ENCODE results near the gene PRR7.
A peak's percentile ranks its signal among the peaks of the same experiment; 100 is the strongest.

PRR7 gene

DNA sequence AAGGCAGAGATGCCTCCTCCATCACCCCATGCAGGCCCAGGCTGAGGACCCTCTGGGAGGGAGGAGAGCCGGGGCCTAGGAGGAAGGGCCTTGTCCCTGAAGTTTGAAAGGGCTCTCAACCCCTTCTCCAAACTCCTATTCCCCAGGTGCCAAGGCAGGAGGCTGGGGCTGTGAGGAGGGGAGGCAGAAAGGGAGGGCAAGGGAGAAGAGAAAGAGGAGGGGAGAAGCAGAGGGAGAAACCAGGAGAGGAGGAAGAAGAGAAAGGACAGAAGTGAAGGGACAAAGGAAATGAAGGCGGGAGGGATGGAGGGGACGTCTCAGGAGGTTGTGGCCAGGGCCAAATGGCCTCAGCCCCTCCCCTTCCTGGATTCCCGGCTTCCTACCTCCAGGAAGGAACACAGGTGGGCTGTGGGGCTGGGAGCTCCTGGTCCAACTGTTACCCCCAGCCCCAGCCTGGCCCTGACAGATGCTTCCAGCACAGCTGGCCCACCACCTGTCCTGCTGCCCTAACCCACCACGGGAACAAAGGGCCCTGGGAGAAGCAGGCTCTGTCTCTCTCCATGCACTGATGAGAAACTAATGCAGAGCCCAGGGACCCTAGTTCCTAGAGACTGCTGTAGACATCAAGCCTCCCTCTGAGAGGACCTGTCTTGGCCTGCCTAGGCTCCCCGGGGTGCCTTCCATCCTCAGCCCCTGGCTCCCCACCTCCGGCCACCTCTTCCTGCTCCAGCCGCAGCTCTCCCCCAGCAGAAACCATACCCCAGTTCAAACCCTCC lies 23.3 kb downstream of the PRR7 start:
- no peak for DNase-seq (ENCODE audit: low read depth)

GRCh38 chr5:177470759-177471536 lies 24.3 kb downstream of the PRR7 start:
- no peak for DNase-seq (ENCODE audit: low read depth)

GRCh38 chr5:177471610-177472356 lies 25.2 kb downstream of the PRR7 start:
- DNase-seq (ENCODE audit: low read depth) = no peak

- DNase-seq (ENCODE audit: low read depth) = peak; percentile 18
Measured at GRCh38 chr5:177472460-177473442, 26.1 kb downstream of the PRR7 start.

- DNase-seq (ENCODE audit: low read depth) = no peak
Measured at GRCh38 chr5:177473443-177474001, 26.9 kb downstream of the PRR7 start, which contains the start of gene DBN1. Gene DBN1 (minus strand): TSS chr5:177473634. CDS start chr5:177473521, 113 bp downstream.

GRCh38 chr5:177474002-177474476 lies 27.4 kb downstream of the PRR7 start:
- no peak for DNase-seq (ENCODE audit: low read depth)

DNA sequence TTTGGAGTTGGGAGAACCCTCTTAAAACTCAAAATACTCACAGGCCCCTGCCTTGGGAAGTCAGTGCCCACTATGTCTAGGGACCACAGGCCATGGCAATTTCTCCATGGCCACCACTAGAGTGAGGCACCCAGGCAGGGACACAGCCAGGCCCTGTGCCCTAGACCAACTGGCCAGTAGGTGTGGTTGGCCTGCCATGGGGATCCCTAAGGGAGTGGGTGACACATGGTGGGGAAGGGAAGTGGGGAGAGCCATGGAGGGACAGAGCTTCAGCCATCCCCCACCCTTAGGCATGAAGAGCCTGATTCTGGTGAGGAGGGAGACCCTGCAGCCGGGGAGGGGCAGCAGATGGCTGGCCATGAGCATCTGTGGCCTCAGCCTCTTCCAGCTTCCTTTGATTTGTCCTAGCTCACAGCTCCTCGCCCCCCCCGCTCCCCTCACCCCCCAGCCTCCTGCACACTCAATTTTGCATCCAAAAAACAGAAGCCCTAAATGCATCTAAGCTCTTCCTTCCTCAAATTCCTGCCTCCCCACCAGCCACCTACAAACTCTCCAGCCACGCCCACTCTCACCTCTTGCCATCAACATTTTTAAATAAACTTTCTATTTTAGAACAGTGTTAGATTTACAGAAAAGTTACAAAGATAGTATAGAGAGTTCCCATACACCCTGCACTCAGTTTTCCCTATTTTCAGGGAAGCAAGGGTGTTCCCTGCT lies 28.4 kb downstream of the PRR7 start:
- no peak for DNase-seq (ENCODE audit: low read depth)

GRCh38 chr5:177475563-177476427 lies 29.2 kb downstream of the PRR7 start:
- DNase-seq (ENCODE audit: low read depth) = no peak

- DNase-seq (ENCODE audit: low read depth) = no peak
Measured at GRCh38 chr5:177476531-177477233, 30.1 kb downstream of the PRR7 start.

GRCh38 chr5:177477701-177478477 lies 31.3 kb downstream of the PRR7 start:
- DNase-seq (ENCODE audit: low read depth) = no peak

- no peak for DNase-seq (ENCODE audit: low read depth)
Measured at GRCh38 chr5:177478711-177479646, 32.4 kb downstream of the PRR7 start.

DNA sequence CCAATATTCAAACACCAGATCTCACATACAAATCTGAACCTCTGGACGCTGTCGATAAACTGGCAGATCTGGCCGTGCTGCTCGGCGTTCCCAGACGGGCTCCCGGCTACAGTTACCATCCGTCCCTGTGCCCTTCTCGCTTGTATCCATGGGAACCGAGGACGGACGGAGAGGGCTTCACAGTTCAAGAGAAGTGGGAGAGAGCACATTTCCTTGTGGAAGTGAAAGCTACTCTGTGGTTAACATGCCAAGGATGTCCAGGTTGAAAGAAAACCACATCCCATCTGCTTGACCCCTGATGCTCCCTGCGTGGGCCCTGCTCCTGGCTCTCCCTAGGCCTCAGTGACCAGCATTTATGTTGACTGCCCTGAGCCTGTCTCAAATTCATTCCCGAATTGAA lies 33.2 kb downstream of the PRR7 start:
- no peak for DNase-seq (ENCODE audit: low read depth)

DNA sequence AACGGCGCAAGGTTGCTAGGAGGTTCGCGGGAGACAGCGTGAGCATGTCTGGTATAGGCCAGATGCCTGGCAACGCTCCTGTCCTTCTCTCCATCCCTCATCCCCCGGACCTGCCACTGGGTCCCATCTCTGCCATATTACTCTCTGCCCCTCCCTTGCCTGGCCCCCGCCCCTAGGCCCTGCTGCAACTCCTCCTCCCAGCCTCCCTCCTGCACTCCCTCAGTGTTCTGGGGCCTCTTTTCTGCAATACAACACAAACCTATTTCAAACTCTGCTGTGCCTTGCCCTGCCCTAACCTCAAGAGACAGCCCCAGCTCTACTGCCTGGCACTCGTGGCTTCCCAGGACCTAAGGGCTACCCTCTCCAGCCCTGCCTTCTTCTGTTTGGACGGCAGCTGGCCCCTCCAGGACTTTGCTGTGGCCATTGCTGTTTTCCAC lies 35.8 kb downstream of the PRR7 start:
- no peak for DNase-seq (ENCODE audit: low read depth)

DNA sequence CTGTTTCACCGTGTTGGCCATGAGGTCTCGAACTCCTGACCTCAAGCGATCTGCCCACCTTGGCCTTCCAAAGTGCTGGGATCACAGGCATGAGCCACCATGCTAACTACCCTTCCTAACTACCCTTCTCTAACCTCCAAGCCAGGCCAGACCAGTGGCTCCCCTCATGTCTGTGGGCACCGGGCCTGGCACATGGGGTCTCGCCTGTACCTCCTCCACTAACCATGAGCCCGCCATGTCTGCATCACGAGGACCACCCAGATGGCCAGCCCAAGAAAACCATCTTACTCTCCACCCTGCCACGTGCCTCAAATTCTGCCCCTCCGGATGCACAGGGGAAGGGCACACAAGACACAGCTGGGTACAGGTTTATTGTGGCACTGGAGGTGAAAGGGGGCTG lies 36.4 kb downstream of the PRR7 start:
- DNase-seq (ENCODE audit: low read depth) = no peak

- no peak for DNase-seq (ENCODE audit: low read depth)
Measured at GRCh38 chr5:177483994-177484901, 37.6 kb downstream of the PRR7 start.

All from activated T-helper 1 cell treated with Interleukin-2 at 50 U/mL for 16 hours (primary cell).